ENCODE data around the gene ASTN2.

The ASTN2 gene

DNA sequence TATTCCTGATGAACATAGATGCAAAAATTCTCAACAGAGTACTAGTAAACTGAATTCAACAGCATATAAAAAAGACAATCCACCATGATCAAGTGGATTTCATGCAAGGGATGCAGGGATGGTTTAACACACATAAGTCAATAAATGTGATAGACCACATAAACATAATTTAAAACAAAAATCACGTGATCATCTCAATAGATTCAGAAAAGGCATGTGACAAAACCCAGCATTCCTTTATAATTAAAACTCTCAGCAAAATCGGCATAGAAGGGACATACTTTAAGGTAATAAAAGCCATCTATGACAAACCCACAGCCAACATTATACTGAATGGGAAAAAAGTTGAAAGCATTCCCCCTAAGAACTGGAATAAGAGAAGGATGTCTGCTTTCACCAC is 894.6 kb downstream of the ASTN2 start:
- no peak for TF ChIP-seq CTCF (conservative IDR thresholded peaks at IDR 0.05; ENCODE audit: low read depth, low read length)
- H2AFZ ChIP-seq (ENCODE audit: low read depth) = no peak overlapping the region

GRCh38 chr9:116516456-116516855 is 898.4 kb downstream of the ASTN2 start:
- H3K27ac ChIP-seq = no peak overlapping the region

More for the DNA sequence above, 894.6 kb downstream of the ASTN2 start:
- no peaks in the 10 kb centered on the region for H3K4me1 ChIP-seq (ENCODE audit: low read depth, poor library complexity, severe bottlenecking)
- no peaks in the 10 kb centered on the region for H4K20me1 ChIP-seq (ENCODE audit: insufficient read depth)
- H3K9ac ChIP-seq = no peak overlapping the region
- H3K36me3 ChIP-seq (ENCODE audit: insufficient read depth) = no peaks in the 10 kb centered on the region
- H3K4me3 ChIP-seq (IDR thresholded peaks at IDR 0.05; ENCODE audit: insufficient read depth, low read depth, low read length) = no peak overlapping the region
- H3K27me3 ChIP-seq (ENCODE audit: insufficient read depth, low read depth) = no peaks in the 10 kb centered on the region
- no peak overlapping the region for H3K27ac ChIP-seq
- H3K4me2 ChIP-seq = no peak overlapping the region
- H3K79me2 ChIP-seq (ENCODE audit: insufficient read depth, low read depth) = no peaks in the 10 kb centered on the region

GRCh38 chr9:116515541-116515940 is 899.3 kb downstream of the ASTN2 start:
- Histone ChIP-seq H4K20me1 (ENCODE audit: insufficient read depth) (no peaks in the 10 kb centered on the region), H3K4me1 (ENCODE audit: low read depth, poor library complexity, severe bottlenecking) (no peaks in the 10 kb centered on the region), H3K9ac (no peak overlapping the region), H3K4me3 (IDR thresholded peaks at IDR 0.05; ENCODE audit: insufficient read depth, low read depth, low read length) (no peak overlapping the region), H3K36me3 (ENCODE audit: insufficient read depth) (no peaks in the 10 kb centered on the region), H3K79me2 (ENCODE audit: insufficient read depth, low read depth) (no peaks in the 10 kb centered on the region), H2AFZ (ENCODE audit: low read depth) (no peak overlapping the region), H3K27ac (no peak overlapping the region), H3K4me2 (no peak overlapping the region), H3K27me3 (ENCODE audit: insufficient read depth, low read depth) (no peaks in the 10 kb centered on the region)
- no peak for TF ChIP-seq CTCF (conservative IDR thresholded peaks at IDR 0.05; ENCODE audit: low read depth, low read length)

More at GRCh38 chr9:116516456-116516855, 898.4 kb downstream of the ASTN2 start:
- Histone ChIP-seq H4K20me1 (ENCODE audit: insufficient read depth) (no peaks in the 10 kb centered on the region), H3K36me3 (ENCODE audit: insufficient read depth) (no peaks in the 10 kb centered on the region), H3K79me2 (ENCODE audit: insufficient read depth, low read depth) (no peaks in the 10 kb centered on the region), H2AFZ (ENCODE audit: low read depth) (no peak overlapping the region), H3K4me3 (IDR thresholded peaks at IDR 0.05; ENCODE audit: insufficient read depth, low read depth, low read length) (no peak overlapping the region), H3K4me1 (ENCODE audit: low read depth, poor library complexity, severe bottlenecking) (no peaks in the 10 kb centered on the region), H3K9ac (no peak overlapping the region), H3K27me3 (ENCODE audit: insufficient read depth, low read depth) (no peaks in the 10 kb centered on the region), H3K4me2 (no peak overlapping the region)
- no peak for TF ChIP-seq CTCF (conservative IDR thresholded peaks at IDR 0.05; ENCODE audit: low read depth, low read length)

DNA sequence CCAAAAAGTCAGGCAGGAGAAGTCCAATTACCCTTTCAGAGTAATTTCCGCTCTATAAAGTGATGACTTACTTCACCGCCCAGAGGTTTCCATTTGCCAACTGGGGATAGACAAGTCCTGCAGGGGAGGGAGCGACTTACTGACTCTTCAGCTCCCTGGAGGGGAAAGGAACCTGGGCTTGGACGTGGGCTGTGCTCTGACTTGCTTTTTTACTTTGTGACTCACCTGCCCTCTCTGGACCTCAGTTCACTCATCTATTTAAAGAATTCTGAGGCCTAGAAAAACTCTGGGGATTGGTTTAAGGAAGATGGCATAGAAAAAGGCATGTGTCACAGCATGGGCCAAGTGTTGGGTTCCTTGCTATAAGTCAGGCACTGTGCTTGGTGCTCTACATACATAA is 908.2 kb downstream of the ASTN2 start:
- no peak overlapping the region for H2AFZ ChIP-seq (ENCODE audit: low read depth)
- no peak for TF ChIP-seq CTCF (conservative IDR thresholded peaks at IDR 0.05; ENCODE audit: low read depth, low read length)

More for the DNA sequence above, 908.2 kb downstream of the ASTN2 start:
- no peak overlapping the region for H3K27ac ChIP-seq
- no peaks in the 10 kb centered on the region for H3K4me1 ChIP-seq (ENCODE audit: low read depth, poor library complexity, severe bottlenecking)
- H3K36me3 ChIP-seq (ENCODE audit: insufficient read depth) = no peaks in the 10 kb centered on the region
- H3K4me2 ChIP-seq = no peak overlapping the region
- H3K4me3 ChIP-seq (IDR thresholded peaks at IDR 0.05; ENCODE audit: insufficient read depth, low read depth, low read length) = no peak overlapping the region
- H3K79me2 ChIP-seq (ENCODE audit: insufficient read depth, low read depth) = no peaks in the 10 kb centered on the region
- no peak overlapping the region for H3K9ac ChIP-seq
- H3K27me3 ChIP-seq (ENCODE audit: insufficient read depth, low read depth) = no peaks in the 10 kb centered on the region
- no peaks in the 10 kb centered on the region for H4K20me1 ChIP-seq (ENCODE audit: insufficient read depth)
